Globus pallidus (tissue), 1 donor: ENCODE data around the gene ARHGAP15.

Experiments
- DNase-seq: peaks from one replicate; pipeline ENCODE4 v3.0.0-alpha.2; 2015; ENCODE audit warnings: low spot score

The ARHGAP15 gene

DNA sequence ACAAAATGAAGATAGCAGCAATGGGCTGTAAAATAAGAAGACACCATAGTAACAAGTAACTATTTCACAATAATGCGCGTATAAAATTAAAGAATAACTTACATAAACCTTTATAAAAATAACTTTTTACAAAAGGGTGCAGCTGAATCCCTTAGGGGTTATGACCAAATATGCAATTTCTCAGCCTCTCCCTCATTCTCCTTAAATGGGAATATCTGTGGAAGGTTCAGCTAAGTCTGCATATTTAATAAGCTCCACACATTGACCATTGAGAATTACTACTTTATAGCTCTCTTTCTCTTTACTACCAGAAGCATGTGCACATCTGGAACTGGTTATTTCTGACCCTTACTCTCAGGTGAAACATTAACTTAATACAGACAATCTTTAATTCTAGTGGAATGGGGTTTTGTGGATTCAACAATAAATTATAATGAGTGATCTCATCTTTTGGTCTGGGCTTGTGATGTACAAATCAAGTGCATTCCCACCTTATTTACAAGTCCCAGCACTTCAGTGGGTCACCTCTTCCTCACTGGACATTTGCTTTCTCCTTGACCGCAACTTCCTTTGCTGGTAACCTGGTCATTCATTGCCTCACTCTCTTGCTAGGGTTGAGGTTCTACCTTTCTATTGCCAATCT is 15.7 kb downstream of the ARHGAP15 start:
- DNase-seq = no peak

DNA sequence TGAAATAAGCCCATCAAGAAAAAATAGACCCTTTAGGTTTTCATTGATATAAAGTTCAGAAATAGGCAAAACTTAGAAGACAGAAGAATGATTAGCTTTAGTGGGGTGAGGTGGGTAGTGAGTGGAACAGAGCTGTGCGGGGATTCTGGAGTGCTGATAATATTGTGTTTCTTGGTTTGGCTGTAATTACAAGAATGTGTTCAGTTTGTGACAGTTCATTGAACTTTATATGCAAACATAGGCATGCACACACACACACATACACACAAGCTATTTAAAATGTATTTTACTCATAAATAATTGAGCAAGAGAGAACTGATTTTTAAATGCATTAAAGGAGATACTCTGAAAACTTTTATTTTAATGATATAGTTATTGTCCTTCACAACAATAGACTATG is 17.1 kb downstream of the ARHGAP15 start:
- no peak for DNase-seq

DNA sequence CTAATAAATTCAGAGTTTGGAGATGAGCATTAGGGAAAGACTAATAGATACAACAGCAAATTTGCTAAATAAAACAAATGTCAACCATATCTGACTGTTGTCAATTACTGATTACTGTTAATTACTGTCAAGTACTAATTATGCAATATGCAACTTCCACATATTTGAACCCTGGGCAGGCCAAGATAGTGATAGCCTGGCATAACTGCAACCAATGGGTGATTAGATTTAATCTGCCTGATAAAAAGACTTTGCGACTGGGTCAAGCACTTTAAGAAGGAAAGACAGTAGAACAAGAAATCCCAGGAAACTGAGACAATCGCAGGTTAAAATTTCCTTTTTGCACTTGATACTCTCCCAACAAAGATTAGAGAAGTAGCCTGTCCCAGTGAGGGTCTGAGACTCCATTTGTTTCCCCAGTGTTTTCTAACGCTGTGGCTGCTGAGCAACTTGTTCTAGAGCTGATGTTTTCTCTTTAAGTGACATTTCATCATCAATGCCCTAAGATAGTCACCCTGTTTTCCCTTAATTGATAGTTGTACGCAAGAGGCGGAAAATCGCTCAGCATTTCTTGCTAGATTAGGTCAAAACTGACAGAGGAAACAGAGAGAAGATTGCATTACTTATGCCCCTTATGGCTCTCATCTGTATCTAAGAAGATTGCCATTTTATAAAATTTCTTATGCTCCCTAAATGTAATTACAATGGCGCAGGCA is 17.8 kb downstream of the ARHGAP15 start:
- no peak for DNase-seq

DNA sequence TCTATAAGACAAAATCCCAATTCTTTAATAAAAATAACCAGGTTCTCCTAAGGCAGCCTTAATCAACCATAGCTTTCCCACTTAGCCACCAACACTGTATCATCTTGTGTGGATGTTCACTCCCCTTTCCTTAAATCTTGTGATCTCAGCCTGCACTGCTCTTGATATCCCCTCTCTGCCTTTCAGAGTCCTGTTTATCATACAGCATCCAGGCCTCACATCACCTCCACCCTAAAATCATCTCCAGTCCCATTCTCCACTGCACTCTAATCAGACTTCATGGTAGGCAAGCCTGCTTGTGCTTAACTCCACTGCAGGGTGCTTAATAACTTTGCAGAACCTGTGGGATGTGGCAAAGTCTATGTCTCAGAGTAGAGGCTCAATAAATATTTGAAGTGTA is 18.8 kb downstream of the ARHGAP15 start:
- DNase-seq = no peak

DNA sequence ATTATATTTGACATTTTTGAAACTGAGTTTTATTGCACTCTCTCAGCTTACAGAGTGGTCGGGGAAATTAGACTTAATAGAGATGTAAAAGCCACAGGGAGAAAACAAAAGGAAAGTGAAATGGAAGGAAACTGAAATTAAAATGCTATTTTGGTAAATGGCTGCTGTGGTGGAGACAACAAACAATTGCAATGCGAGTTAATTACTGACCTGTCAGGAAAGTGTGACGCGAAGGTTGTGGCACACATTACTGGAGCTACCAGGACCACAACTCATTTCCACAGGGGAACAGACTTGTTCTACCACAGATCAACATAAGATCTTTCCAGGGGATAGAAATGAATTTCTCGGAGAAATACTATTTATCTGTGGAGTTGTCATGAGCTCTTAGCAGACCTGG is 19.5 kb downstream of the ARHGAP15 start:
- no peak for DNase-seq

DNA sequence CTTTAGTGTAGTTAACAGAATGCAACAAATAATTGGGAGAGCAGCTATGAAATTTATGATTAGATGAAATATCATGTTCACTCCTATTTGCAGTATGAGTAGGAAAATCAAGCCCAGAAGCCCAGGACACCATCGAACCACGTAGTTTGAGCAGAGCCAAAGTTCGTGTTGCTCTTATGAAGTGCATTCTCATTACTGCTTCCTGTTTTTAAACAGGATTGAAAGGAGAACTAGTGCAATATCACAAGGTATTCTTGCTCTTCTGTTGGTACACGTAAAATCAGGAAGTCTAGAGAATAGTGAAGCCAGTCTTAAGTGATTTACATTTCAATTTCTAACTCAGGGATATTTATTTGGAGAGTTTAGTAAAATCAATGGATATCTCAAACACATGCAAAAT is 21.1 kb downstream of the ARHGAP15 start:
- DNase-seq = peak; percentile 29

DNA sequence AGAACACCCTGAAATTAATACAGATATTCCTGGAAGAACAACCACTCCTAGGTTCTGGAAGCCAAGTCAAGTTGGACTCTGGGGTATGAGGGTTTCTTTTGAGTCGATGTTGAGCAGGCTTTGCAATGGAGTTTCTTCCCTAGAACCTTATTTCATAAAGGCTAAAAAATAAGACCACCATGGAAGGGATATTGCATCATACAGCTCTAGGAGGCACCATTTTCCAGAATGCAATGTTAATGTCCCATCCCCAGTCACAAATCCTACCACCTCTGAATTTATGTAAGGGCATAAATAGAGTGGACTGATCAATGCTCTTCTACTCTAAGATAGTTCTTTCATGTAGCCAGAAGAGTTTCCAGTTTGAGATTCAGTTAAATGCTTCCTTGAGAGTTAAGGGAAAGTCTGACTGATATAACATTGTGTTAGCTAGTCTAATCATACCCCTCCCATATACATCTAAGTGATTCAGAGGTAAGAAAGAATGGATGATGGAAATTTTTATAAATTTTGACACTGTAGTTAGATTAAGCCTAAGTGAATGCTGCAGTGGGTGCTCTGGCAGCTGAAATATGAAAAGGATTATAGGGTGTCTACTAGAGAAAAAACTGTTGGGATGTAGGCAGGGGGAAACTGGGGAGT is 22.0 kb downstream of the ARHGAP15 start:
- no peak for DNase-seq

DNA sequence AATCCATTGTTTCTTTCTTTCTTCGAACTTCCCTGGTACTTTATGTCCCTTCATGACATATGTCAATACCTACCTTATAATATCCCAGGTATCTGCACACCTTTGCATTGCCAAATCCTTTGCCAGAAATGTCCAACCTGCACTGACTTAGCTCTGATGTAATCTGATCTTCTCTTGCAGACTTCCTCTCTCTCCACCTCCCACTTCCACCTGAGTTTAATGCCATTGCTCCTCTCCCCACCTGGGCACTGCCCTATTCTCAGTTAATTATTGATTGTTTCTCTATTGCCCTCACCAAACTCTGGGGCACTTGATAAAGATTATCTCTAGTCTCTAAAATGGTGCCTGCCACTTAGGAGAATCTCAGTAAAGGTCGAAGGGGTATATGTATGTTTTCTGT is 23.0 kb downstream of the ARHGAP15 start:
- DNase-seq = no peak

DNA sequence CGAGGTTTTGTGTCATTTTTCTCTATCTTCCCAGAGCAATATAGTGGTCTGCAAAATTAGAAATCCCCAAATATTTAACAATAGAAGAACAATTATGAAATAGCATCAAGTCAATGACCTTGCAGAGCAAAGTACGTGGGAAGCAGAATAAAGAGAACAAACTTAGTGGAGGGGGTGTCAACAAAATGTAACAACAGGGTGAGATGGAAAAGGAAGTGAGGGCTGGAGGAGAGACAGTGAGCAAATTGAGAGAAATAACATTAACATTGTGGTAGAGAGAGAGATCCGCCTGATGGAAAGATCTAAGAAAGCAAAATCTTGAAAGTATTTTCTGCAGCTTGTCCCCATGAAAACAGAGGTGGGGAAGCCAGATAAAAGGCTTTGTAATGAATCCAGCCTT is 23.4 kb downstream of the ARHGAP15 start:
- no peak for DNase-seq

DNA sequence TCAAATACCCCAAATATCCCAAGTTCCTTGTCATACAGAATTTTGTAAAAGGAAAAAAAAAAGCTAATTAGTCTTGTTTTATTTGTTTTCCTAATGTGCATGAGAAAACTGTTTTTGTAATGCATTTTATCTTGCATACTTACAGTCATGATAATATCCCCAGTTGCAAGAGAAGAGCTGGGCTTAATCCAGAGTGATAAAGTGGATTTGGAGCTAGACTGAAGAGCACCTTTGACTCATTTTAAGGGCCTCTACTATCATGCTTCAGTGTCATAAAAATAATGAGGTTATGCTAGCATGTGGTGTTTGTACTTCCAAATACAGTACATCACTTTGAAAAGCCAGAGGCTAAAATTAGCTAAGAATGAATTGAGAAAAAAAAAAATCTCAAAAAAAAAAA is 26.4 kb downstream of the ARHGAP15 start:
- no peak for DNase-seq

DNA sequence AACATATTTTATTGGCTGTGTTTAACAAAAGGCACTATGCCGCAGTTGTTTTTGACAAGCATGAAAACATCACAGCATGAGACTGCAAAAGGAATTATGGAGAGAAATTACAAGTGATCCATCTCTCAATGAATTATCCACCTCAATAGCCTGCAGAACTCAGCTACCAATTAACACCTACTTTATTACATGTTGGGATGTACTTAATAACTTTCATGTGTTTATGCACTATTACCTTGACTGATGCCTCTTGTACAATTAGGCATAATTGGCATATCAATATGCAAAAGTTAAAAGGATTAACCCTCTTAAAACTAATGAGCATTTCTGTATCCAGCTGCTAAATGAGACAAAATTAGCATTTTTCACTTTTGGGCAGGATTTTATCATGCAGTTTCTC is 27.8 kb downstream of the ARHGAP15 start:
- DNase-seq = no peak

DNA sequence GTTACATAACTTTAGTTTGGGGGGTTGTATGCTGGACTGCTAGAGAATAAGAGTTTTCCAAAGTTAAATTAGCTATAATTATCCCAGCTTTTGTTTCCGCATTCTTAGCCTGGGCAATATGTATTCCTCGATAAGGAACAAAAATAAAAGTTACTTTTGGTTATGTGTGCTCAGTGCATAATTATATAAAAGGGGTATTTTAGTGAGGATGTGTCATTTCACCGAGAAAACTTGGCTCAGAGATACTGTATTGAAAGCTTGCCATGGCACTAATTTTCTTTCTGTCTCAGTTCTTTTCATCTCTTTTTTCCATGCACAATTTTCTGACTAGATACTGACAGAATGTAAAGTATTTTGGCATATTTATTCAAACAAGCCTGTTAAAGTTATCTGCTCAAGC is 28.2 kb downstream of the ARHGAP15 start:
- DNase-seq = no peak

DNA sequence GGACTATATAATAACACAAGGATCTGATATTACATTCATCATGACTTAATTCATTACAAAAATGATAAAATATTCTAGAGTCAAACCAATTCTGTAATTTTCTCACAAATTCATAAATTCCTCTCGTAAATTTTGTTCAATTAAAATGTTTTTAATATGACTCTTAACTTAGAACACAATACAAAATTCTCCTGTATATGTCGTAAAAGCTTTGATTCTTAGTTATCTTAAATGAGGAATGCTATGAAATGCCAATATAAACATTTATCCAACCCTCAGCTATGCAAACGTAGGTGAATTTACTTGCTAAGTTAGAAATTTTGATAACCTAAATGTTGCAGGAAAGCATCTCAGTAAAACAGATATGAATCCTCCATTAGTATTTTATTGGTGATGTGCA is 28.9 kb downstream of the ARHGAP15 start:
- DNase-seq = no peak

DNA sequence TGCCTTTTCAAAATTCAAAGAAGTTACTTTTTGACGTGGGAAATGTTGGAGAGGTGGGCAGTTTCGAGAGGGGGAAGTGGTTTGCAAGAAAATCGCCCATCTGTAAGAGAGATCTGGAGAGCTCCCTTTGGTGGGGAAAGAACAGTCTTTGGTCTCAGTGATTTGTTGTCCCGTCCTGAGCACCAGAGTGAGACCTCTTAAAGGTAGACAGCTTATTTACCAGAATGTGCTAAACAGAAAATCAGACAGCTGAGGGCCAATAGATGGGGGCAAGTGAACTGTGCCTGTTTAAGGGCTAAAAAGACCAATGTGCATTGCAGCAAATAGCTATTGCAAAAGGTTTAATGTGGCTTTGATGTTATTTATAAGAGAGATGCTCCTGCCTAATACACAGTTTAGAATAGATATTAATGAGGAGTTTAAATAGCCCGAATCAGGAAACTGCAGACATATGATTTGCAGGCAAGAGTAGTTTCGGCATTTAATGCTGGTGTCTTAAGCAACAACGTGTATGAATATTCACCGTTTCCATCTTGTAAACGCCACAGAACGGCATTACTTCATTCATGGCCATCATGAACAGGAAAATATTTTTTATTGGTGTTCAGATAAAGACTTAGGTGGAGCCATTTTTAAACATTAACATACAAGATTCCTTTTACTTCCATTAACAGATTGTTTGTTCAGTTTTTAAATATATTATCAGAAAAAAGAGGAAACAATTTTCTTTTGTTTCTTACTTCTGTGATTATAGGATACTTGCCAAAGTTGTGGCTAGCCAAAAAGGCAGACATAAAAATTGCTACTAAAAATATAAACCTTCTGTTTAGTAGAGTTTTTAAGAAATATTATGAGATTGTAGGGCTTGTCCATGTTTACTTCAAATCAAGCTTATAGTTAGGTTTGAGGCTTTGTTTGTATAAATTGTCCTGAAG is 29.6 kb downstream of the ARHGAP15 start:
- DNase-seq = no peak

DNA sequence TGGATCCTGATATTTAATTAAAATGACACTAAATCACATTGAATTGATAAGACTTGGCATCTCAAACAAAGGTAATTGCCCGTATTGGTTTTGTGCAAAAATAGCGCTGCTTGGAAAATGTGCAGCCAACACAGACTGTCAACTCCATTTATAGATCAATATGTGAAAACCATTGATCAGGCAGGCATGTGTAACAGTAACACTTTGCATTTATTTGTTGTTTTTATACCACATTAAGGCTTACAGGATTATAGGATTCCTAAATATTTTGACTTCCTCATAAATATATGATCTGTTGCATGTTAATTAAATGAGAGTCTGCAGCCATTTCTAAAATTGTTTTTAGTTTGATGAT is 30.2 kb downstream of the ARHGAP15 start:
- DNase-seq = no peak

DNA sequence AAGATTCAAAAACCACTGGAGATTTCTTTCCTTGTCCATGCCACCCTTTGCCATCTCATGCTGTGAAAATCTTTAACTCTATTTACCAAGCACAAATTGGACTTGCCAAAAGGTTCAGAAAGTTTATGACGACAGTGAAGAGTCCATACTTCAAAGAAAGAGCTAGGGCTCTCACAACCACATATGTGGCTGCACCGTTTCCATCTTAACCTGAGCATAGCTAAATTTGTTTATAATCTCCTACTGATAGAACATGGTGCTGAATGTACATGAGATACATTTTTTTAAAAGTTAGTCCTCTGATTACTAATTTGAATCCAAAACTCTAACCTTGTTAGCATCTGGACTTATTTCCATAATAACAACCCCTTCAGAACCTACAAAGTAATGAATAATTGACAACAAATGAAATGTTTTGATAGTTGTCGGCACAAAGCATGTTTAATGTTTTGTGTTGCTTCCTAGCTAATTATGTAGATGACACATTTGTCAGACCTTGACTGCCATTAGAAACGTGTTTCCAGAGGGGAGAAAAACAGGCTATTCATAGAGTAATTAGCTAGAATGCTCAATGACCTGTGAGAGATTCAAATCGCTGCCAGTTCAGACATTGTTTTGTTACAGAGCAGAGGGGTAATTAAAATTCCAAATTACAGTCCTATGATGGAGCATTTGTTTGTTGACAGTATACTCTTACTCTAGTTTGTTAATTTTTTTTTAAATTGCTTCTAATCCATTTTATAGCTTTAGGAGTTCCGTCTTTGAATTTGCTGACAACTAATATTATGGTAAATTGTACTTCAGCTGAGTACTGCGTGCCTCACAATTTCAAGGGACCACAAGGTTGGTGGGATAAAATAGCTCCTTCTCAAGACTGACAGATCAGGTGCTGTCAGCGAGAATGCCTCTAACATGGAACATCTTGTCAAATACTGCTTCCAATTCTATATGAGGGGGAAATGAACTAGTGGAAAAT is 31.8 kb downstream of the ARHGAP15 start:
- DNase-seq = no peak

DNA sequence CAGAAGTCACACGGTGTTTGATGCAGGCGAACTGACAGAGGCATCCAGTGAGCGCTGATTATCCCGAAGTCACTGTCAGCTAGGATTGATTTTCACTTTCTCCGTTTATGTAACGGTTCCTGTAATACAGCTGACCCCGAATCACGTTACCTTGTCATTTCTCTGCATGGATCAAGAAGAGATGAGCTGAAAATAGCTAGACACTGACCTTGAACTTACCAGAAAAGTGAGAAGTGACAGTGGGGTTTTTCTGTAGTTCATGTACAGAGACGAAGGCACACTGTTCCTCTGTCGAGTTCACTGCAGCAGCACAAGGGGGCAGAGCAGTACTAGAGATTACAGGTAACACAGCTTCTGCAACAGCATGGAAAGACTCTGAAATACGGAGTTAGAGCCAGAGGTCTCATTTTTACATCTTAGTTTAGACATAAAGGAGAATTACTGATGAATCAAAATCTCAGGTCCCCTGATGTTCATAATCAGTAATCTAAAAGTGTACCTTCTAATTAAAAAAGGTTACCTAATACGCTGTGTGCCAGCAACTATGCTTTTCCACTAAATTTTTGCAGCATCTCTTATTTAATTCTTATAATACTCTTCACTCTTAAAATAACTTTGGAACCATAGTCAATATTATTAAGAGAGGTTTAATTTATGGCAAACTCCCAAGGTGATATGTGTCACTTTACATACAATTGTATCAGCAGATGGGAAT is 33.1 kb downstream of the ARHGAP15 start:
- DNase-seq = peak; percentile 15

DNA sequence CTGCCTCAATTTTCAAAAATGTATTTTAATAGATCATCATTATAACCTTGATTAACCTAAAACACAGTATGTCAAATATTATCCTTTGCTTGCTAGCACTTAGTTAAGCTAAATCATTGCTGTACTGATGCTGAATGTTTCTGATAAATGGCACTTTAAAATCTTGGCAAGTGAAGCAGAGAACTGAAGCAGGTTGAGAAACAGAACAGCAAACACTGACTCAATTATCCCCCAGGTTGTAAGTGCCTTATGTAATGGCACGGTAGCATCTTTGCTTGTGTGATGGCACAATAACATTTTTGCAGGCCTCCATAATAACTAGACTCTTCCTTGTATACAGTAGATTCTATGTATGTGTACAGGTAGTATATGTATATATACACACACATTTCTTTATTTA is 33.8 kb downstream of the ARHGAP15 start:
- DNase-seq = no peak

DNA sequence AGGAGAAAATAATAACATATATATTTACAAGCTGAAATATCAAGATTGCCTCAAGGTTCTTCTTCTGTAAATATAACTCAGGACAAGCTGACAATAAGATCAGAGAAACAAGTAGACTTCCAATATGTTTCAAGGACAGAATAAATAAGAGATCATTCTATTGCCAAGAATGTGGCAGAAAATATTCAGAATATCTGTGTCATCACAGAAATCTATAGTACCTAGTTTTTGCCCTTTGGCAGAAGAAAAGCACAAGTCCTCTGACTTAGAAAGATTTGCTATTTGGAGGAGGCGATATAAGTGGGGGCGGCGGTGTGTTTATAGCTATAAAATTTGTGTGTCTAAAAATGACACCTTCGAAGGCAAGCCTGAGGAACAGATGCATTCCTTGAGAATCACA is 34.3 kb downstream of the ARHGAP15 start:
- DNase-seq = no peak

DNA sequence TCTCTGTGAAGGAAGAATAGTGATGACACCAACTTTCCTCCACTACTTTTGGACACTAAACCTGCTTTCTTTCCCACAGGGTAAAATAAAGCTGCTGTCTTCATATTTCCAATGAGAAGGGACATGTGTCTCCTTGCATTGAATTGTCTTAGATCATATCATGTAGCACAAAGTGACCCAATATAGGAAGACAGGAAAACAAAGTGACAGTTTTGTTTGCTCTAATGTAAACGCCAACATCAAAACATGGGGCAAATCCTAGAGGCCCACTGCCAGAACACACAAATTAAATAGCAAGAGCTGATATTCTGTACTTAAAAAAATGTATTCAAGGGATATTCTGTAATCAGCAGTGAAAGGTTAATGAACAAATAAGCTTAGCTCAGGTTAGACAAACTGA is 36.1 kb downstream of the ARHGAP15 start:
- DNase-seq = no peak

DNA sequence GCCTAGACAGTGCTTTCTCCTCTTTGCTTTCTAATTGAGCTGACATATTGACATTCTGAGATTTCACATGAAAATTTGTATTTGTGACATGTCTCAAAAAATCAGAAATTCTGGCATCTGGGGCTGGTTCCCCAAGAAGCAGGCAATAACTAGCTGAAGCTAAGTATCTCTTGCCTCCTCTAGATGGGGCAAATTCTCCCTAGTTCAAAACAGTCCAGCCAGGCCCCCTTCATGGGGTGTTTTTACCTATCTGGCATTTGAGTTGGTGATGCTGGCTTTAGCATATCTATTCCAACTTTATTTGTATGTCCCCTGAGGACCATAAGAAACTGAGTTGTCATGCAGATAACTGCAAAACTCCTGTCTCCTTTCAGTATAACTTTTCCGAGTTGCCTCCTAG is 39.9 kb downstream of the ARHGAP15 start:
- DNase-seq = no peak
